HG03175 (cell line): ENCODE measurements around the gene P2RX4.
"Not testable (repeated sequence)": the region's sequence is repeated elsewhere in the genome, so short reads cannot be mapped to it uniquely, and the experiment has no call there.

ENCODE experiments used
- ATAC-seq: cut with Tn5 transposase; IDR thresholded peaks from one replicate; pipeline ENCODE4 v1.9.1; 2021; ENCODE audit warnings: mild to moderate bottlenecking, moderate library complexity; ENCODE audit not compliant: unreplicated experiment

P2RX4 gene

DNA sequence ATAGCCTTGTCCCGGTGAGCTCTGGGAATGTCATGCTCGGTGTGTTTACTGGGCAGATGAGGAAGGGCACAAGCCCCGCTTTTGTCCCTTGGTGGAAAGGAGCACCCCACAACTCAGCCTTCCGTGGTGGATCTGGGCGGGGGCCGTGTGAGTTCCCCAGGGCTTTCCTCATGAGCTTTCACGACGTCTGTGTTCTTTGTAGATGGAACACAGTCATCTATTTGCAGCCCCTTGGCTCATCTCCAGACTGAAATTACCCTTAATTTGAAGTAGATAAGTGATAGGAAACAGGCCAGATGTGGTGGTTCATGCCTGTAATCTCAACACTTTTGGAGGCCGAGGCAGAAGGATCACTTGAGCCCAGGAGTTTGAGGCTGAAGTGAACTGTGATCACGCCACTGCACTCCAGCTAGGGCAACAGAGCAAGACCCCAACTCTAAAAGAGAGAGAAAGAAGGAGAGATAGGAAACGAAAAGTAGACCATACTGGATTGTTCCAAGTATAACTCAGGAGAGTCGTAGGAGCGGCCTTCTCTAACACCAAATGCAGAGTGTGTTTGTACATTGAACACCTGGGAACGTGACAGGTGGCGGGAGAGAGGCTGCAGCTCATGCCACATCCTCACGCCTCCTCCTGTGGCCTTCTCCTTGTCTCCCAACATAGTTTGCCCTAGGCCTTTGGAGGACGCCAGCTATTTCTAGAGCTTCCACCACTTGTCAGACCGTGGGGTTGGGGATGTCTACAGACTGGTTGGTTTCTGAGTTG, 8.8 kb downstream of the P2RX4 start:
- no peak for ATAC-seq

DNA sequence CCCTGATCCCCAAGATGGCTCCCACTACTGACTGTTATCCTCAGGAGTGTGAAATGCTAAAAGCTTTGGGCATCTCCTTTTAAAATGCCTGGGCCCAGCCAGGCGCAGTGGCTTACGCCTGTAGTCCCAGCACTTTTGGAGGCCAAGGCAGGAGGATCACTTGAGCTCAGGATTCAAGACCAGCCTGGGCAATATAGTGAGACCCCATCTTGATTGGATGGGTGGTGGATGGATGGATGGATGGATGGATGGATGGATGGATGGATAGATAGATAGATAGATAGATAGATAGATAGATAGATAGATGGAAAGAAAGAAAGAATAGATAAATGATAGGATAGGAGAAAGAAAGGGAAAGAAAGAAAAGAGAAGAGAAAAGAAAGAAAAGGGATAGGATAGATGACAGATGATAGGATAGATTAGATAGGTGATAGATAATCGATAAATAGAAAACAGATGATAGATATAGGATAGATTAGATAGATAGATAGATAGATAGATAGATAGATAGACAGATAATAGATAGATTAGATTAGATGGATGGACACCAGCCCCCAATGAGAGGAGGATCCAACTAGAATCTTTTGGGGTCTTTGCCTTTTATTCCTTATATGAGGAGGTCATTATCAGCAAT, 9.5 kb downstream of the P2RX4 start:
- ATAC-seq, result no peak

DNA sequence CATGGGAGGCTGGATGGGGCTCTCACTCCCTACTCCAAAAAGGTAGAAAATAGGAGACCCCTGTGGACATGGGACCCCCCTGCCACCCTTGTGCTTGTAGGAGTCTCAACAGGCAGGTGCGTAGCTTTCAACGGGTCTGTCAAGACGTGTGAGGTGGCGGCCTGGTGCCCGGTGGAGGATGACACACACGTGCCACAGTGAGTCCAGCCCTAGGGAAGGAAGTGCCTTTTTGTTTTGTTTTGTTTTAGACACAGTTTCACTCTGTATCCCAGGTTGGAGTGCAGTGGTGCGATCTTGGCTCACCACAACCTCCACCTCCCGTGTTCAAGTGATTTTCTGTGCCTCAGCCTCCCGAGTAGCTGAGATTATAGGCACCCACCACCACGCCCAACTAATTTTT, 12.9 kb downstream of the P2RX4 start:
- ATAC-seq, result no peak

DNA sequence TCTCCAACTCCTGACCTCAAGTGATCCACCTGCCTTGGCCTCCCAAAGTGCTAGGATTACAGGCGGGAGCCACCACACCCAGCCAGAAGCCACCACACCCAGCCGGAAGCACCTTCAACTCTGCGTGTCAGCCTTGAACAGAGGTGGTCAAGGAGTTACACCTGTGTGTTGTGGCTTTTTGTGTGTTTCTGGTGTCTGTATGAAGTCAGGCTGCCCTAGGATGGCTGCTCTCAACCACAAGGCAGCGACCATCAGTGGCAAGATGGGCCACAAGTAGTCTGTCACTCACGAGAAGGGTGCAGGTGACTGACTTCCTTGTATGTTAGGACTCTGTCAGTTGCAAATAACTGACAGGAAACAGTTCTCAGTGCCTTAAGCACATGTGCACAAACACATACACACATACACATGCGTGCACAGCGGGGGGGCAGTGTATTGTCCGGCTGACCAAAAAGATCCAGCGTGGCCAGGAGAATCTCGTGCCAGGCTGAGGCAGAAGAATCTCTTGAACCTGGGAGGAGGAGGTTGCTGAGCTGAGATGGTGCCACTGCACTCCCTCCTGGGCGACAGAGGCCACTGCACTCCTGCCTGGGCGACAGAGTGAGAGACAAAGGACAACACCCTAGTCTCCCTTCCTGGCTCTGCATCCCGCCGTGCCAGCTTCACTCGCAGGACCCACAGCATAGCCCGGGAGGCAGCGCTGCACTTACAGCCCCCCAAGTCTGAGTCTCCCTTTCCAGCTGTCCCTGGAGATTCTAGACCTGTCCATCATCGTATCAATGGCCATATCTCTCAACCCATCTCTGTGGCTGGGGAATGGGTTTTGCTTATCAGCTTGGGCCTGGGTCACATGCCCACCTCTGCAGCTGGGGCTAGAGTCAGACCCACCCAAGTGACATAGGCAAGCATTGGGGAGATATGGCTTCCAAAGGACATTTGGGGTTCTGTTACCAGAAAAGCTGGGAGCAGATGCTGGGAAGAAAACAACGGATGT, 13.7 kb downstream of the P2RX4 start:
- no peak for ATAC-seq

DNA sequence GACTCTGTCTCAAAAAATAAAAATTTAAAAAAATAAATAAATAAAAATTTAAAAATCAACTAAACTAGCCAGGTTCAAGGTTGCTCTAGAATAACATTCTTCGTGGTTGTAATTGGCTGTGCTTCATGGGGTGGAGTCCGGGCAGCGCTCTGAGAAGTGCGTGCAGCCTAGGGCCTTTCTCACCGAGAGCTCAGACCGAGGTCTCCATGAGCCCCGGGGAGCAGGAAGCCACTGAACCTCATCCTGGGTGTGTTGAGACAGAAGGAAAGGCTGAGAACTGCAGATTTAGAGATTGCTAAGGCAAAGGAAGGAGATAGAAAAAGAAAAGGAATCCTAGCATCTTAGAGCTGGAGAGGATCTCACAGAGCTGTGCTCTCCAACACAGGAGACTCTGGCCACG, 14.7 kb downstream of the P2RX4 start:
- ATAC-seq, result no peak

DNA sequence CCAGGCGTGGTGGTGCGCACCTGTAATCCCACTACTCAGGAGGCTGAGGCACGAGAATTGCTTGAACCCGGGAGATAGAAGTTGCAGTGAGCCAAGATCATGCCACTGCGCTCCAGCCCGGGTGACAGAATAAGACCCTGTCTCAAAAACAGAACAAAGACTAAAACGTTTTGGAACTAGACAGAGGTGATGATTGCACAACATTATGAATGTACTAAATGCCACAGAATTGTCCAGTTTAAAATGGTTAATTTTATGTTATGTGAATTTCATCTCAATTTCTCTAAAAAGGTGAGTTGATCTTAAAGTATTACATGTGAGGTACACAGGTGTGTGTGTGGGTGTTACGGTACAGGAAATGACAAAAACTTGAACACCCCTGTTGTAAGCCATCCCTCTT, 16.5 kb downstream of the P2RX4 start:
- no peak for ATAC-seq

DNA sequence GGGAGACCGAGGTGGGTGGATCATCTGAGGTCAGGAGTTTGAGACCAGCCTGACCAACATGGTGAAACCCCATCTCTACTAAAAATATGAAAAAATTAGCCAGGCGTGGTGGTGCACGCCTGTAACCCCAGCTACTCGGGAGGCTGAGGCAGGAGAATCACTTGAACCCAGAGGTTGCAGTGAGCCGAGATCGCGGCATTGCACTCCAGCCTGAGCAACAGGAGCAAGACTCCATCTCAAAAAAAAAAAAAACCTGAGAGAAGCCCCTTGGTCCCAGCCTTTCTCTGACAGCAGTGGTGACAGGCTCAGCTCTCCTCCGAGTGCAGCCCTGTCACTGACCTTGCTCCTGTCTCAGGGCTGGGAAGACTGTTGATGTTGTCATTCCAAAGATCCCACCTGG, 16.9 kb downstream of the P2RX4 start:
- ATAC-seq, result not testable (repeated sequence)

DNA sequence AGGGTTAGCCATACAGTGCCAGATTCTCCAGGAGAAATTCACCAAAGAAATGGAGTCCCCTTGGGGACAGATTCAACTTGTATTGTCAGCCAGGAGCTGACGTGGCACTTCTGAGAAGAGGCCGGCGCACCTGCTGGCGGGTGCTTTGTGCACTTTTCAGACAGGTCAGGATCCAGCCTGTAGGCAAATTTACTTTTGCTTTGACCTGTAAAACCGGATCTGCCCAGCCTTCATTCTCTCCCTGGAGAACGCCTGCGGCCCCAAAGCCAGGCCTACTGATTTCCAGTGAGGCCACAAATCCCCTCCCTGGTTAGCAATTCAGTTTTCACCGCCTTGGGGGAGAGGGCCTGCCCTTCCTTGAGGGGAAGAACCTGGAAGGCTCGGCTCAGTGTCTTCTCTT, 17.4 kb downstream of the P2RX4 start:
- ATAC-seq, result peak; percentile 67

DNA sequence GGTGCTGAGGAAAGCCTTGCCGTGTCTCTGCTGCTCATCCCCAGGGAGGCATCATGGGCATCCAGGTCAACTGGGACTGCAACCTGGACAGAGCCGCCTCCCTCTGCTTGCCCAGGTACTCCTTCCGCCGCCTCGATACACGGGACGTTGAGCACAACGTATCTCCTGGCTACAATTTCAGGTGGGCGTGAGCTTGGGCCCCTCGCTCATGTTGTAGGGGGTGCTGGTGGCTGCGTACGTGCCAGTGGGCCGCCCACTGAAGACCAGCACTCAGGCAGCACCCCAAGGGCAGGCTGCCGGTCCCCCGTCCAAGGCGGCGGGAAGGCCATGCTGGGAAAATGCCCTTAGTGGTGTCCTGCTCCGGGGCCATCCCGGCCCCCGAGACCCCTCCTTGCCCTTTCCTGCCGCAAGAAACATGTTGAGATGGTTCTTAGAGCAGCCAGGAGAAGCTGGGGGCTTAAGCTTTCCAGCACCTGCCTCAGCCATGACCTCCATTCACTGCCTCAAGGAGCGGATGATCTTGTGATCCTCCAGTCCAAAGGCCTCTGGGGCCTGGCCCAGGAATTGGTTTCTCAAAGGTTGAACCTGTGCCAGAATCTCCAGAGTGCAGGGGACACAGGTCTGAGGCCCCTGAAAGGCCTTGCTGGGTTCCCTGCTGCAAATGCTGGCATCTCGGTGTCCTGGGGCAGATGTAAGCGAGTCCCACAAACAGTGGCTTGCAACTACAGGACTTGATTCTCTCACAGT, 19.2 kb downstream of the P2RX4 start:
- no peak for ATAC-seq

DNA sequence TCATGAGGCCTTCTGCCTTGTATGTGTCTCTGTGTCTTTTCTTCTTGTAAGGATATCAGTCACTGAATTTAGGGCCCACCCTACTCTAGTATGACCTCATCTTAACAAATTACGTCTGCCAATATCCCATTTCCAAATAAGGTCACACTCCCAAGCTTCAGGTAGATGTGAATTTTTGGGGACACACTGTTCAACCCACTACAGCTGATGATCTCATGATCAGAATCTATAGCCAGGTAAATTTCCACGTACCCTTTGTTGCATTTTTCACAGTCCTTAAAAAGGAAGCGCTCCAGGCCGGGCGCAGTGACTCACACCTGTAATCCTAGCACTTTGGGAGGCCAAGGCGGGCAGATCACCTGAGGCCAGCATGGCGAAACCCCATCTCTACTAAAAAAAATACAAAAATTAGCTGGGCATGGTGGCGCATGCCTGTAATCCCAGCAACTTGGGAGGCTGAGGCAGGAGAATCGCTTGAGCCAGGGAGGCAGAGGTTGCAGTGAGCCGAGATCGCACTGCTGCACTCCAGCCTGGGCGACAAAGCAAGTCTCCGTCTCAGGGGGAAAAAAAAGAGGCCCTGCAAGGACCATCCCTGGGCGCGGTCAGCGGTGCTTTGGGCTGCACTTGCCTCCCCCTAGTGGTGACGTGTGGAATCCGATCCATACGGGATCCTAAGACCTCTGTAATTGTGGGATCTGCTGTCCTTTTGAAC, 20.1 kb downstream of the P2RX4 start:
- ATAC-seq, result not testable (repeated sequence)

DNA sequence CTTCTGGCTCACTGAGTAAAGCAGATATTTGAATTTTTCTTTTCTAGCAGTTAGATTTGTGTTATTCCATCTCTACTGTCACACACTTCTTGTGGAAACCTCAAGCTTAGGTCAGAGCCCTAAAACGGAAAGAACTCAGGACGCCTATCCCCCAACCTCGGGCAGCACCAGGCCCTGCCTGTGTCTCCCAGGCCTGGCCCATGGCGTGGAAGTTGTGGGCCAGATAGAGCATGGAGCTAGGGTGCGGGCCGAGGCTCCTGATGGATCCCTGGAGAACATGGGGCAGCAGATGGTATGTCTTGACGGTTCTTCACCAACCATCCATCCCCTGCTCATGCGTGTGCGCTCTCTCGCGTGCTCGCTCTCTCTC, 20.6 kb downstream of the P2RX4 start:
- ATAC-seq, result no peak

DNA sequence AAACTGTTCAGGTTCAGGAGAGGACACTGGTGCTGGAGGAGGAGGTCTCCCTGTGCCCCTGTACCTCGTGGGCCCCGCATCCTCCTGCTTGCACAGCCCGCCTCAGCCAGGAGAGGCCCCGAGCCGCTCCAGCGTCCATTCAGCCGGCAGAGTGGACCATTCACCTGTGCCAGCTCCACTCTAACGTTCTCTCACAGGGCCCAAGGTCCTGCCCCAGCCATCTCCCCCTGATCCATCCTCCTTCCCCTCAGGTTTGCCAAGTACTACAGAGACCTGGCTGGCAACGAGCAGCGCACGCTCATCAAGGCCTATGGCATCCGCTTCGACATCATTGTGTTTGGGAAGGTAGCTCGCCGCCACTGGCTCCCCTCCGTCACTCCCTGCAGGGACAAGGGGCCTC, 22.2 kb downstream of the P2RX4 start:
- ATAC-seq, result no peak

DNA sequence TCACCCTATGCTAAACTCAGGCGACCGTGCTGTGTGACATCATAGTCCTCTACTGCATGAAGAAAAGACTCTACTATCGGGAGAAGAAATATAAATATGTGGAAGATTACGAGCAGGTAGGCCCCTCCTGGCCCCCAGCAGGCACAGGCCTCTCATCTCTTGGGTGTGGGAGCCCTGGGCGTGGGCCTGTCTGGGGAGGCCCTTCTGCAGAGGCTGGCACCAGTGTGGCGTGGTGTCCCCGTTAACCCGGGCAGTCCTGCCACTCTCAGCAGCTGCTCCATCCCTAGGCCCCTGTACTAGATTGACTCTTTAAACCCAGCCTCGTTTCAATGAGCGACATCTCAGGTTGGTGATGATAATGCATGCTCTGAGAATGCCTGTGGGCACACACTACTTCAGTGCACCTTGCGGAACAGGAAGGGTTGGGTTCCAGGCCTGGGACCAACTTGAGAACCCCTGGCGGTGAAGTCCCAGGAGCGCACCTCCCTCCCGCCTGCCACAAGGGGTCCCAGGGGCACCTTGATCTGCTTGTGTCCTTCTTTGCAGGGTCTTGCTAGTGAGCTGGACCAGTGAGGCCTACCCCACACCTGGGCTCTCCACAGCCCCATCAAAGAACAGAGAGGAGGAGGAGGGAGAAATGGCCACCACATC, 23.2 kb downstream of the P2RX4 start:
- ATAC-seq, result no peak

DNA sequence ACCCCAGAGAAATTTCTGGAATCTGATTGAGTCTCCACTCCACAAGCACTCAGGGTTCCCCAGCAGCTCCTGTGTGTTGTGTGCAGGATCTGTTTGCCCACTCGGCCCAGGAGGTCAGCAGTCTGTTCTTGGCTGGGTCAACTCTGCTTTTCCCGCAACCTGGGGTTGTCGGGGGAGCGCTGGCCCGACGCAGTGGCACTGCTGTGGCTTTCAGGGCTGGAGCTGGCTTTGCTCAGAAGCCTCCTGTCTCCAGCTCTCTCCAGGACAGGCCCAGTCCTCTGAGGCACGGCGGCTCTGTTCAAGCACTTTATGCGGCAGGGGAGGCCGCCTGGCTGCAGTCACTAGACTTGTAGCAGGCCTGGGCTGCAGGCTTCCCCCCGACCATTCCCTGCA, 23.7 kb downstream of the P2RX4 start:
- ATAC-seq, result no peak

DNA sequence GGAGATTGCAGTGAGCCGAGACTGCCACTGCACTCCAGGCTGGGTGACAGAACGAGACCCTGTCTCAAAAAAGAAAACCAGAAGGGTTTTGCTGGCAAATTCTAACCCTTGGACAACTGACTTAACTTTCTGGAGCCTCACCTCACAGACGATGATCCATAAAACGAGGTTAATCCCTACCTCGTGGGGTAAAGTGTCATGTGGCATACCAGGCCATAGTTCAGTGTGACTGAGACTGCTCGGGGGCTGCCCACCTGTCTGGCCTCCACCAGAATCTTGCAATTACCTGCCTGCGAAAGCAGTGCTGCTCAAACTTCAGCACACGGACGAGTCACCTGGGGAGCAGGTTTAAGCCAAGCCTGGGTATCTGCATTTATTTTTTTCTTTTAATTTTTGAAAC, 26.8 kb downstream of the P2RX4 start:
- no peak for ATAC-seq

DNA sequence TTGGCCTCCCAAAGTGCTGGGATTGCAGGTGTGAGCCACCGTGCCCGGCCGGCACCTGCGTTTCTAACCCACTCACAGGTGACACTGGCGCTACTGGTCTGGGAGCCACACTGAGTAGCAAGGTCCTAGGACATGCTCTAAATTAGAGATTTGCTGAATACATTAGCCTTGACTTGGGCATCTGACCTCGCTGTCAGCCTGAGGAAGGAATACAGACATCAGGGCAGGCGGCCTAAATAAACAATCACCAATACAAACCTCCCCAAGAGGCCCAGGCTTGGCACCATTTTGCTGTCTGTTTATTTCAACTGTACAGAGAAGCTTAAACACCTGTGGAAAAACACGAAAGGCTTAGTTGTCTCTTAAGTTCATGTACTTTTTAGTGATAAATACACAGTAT, 27.5 kb downstream of the P2RX4 start:
- no peak for ATAC-seq

DNA sequence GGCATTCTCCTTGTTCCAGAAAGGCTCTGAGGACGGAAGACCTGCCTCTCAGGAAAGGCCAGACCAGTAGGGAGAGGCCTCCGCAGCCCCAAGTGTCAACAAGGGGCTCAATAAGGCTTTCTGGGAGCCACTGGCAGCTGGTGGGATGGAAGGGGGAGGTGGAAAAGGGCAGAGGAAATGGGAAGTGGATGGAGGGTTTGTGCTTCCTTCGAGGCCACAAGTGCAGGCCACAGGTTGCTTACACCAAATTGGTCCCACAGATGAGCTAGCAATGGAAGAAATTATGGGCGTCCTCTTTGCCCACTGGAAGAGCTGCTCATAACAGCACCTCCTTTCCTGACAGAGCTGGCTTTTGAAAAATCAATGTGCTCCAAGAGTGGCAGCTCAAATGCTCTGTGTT, 28.2 kb downstream of the P2RX4 start:
- no peak for ATAC-seq

DNA sequence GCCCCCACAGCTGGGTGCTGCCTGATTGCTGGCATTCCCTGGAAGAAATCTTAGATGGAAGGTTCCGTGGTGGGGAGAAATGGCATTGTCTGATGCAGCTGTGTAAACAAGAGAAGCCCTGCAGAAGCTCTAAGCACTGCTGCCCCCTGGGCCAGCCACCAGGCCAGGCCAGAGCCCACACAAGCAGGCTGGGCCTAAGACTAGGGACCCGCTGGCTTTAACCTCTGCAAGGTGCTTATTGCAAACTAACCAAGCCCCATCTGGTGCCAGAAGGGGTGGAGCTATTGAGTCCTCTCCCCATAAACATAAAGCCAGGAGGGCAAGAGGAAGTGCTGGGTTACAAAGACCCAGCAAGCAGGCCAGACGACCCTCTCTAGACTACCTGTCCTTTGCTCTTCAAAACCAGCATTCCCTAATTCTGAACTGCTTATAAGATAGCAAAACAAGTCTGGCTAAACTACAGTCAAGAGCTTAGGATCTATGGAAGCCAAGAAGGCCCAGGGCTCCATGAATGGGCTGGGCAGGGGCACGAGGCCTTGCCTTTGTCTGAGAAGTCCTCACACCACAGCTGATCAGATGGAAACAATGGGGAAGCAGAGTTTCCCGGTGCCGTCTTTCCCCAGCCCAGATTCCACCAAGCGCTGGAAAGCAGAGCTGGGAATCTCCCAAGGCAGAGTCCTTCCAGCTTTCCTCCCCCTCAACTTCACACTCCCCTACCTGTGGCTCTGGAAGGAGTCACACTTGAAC, 28.8 kb downstream of the P2RX4 start:
- ATAC-seq, result no peak
